Progenitor cell of endocrine pancreas (in vitro differentiated cells): ENCODE data around the gene TGFB1I1. TPM values are rescaled to one million over a fixed set of nuclear protein-coding genes. Genes with fewer than 3 reads are reported as not detected.

Source experiments
- DNase-seq: peaks from one replicate; pipeline ENCODE4 v3.0.0; 2021; ENCODE audit warnings: low spot score; ENCODE audit not compliant: unreplicated experiment
- H3K27ac Mint-ChIP-seq: 2 replicates; pipeline ENCODE4 v1.8.0; 2021; ENCODE audit warnings: mild to moderate bottlenecking, moderate library complexity, mixed read lengths
- H3K27me3 Mint-ChIP-seq: 2 replicates; pipeline ENCODE4 v1.8.0; 2021; ENCODE audit warnings: mixed read lengths
- H3K36me3 Mint-ChIP-seq: 2 replicates; pipeline ENCODE4 v1.8.0; 2022; ENCODE audit warnings: mixed read lengths; ENCODE audit not compliant: insufficient read depth
- H3K4me1 Mint-ChIP-seq: 2 replicates; pipeline ENCODE4 v1.8.0; 2021; ENCODE audit warnings: low read depth, mixed read lengths
- H3K4me3 Mint-ChIP-seq: 2 replicates; pipeline ENCODE4 v1.8.0; 2021; ENCODE audit warnings: low read depth, mild to moderate bottlenecking, moderate library complexity, mixed read lengths
- H3K9me3 Mint-ChIP-seq: 2 replicates; pipeline ENCODE4 v1.8.0; 2021; ENCODE audit warnings: low read depth, mixed read lengths
- CTCF ChIP-seq: fragments of 200-600 bp; sonication (generic); IDR thresholded peaks from one replicate; pipeline ENCODE4 v1.5.0; 2021; ENCODE audit warnings: antibody characterized with exemption, mild to moderate bottlenecking; ENCODE audit not compliant: unreplicated experiment
- total RNA-seq: library from RNA; stranded (reverse); gene quantifications from 2 replicates; pipeline ENCODE4 v1.2.1, GENCODE V29; 2021

The TGFB1I1 gene
- total RNA-seq, 1 donor from 2014 or later: 4.5 TPM

- Mint-ChIP-seq H3K27ac (no peak overlapping the region), H3K4me1 (peaks cover 14% of the 10 kb centered on the region), H3K27me3 (peaks cover 61% of the 10 kb centered on the region), H3K36me3 (peaks cover 9% of the 10 kb centered on the region), H3K9me3 (no peaks in the 10 kb centered on the region), H3K4me3 (no peak overlapping the region)
- TF ChIP-seq CTCF: no peak
- no peak for DNase-seq
Observed at GRCh38 chr16:31486045-31486444, 14.1 kb downstream of the TGFB1I1 start.

- H3K4me1 Mint-ChIP-seq: peaks cover 14% of the 10 kb centered on the region
- peaks cover 51% of the 10 kb centered on the region for H3K27me3 Mint-ChIP-seq
- TF ChIP-seq CTCF: no peak
- H3K9me3 Mint-ChIP-seq: no peaks in the 10 kb centered on the region
- DNase-seq: no peak
- no peak overlapping the region for H3K27ac Mint-ChIP-seq
- H3K36me3 Mint-ChIP-seq: peaks cover 9% of the 10 kb centered on the region
- H3K4me3 Mint-ChIP-seq: peak overlapping the region; percentile 75
Observed at GRCh38 chr16:31487071-31487719, 15.2 kb downstream of the TGFB1I1 start.

GRCh38 chr16:31487720-31488467, 15.9 kb downstream of the TGFB1I1 start:
- Mint-ChIP-seq H3K4me3 (peak overlapping the region; percentile 75), H3K27ac (no peak overlapping the region), H3K36me3 (peaks cover 11% of the 10 kb centered on the region), H3K27me3 (peaks cover 44% of the 10 kb centered on the region), H3K4me1 (peaks cover 14% of the 10 kb centered on the region), H3K9me3 (no peaks in the 10 kb centered on the region)
- DNase-seq: peak; percentile 30
- no peak for TF ChIP-seq CTCF

GRCh38 chr16:31488468-31489297, 16.7 kb downstream of the TGFB1I1 start:
- Mint-ChIP-seq H3K4me1 (peaks cover 14% of the 10 kb centered on the region), H3K36me3 (peaks cover 17% of the 10 kb centered on the region), H3K27ac (no peak overlapping the region), H3K4me3 (no peak overlapping the region), H3K27me3 (peaks cover 42% of the 10 kb centered on the region), H3K9me3 (no peaks in the 10 kb centered on the region)
- TF ChIP-seq CTCF: no peak
- DNase-seq: no peak

- H3K4me3 Mint-ChIP-seq: no peak overlapping the region
- H3K27me3 Mint-ChIP-seq: peaks cover 42% of the 10 kb centered on the region
Observed at GRCh38 chr16:31489298-31489564, 17.3 kb downstream of the TGFB1I1 start.

More at GRCh38 chr16:31489298-31489564, 17.3 kb downstream of the TGFB1I1 start:
- Mint-ChIP-seq H3K36me3 (peaks cover 17% of the 10 kb centered on the region), H3K9me3 (no peaks in the 10 kb centered on the region), H3K27ac (no peak overlapping the region), H3K4me1 (peaks cover 13% of the 10 kb centered on the region)
- no peak for TF ChIP-seq CTCF
- DNase-seq: no peak
